ENCODE measurements around the gene ADAMTS13. TPM values are rescaled to one million over a fixed set of nuclear protein-coding genes. Genes with fewer than 3 reads are reported as not detected.

The ADAMTS13 gene
- total and polyA plus RNA-seq, 9 of the 15 experiments (the other 6 are each of a cell fraction or from before 2014, with no cell fraction given) = 0.03 to 0.20 (median 0.04) TPM; not detected in 4

DNA sequence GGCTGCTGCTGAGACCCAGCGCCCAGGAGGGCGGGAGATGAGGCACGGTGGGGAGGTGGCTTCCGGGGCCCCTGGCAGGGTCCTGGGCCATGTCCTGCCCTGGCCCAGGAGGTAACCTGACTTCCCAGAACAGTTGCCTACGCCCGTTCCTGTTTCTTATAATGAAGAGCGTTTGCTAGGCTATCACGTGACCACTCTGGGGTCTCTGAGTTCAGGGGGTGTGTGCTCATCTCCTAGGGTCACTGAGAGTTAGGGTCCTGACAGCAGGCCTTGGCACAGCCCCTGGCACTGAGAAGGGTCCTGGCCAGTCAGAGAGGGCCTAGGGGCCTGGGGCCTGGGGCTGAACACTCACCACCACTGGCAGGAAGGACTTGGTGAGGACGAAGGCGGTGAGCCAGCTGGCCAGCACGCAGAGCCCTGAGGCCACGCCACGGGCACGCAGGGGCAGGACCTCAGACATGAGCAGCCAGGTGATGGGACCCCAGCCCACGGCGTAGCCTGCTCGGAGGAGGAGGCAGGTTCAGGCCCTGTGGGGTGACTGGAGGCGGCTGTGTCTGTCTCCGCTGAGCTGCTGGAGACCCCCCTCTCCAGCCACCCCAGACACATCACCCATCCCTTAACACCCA lies 50.7 kb downstream of the ADAMTS13 start (continued):
- TF ChIP-seq XRCC3 (IDR thresholded peaks at IDR 0.05) (no peak), ZNF644 (tag; IDR thresholded peaks at IDR 0.05; ENCODE audit: low read depth) (no peak), CCNT2 (IDR thresholded peaks at IDR 0.05; ENCODE audit: borderline replicate concordance, extremely low read depth, insufficient read length, low read depth, low read length) (no peak), MYBL2 (IDR thresholded peaks at IDR 0.05; ENCODE audit: low read depth) (no peak), MYBL2 (CRISPR knock-in tag; IDR thresholded peaks at IDR 0.05; ENCODE audit: borderline replicate concordance) (no peak), POLR3A (IDR thresholded peaks at IDR 0.05; ENCODE audit: borderline replicate concordance, extremely low read depth, insufficient read depth, insufficient read length) (no peak), ASH1L (IDR thresholded peaks at IDR 0.05; ENCODE audit: borderline replicate concordance, low read depth, partially characterized antibody) (no peak), ZNF146 (CRISPR knock-in tag; IDR thresholded peaks at IDR 0.05; ENCODE audit: unreplicated experiment) (no peak)
- TF ChIP-seq, protein P1, sequence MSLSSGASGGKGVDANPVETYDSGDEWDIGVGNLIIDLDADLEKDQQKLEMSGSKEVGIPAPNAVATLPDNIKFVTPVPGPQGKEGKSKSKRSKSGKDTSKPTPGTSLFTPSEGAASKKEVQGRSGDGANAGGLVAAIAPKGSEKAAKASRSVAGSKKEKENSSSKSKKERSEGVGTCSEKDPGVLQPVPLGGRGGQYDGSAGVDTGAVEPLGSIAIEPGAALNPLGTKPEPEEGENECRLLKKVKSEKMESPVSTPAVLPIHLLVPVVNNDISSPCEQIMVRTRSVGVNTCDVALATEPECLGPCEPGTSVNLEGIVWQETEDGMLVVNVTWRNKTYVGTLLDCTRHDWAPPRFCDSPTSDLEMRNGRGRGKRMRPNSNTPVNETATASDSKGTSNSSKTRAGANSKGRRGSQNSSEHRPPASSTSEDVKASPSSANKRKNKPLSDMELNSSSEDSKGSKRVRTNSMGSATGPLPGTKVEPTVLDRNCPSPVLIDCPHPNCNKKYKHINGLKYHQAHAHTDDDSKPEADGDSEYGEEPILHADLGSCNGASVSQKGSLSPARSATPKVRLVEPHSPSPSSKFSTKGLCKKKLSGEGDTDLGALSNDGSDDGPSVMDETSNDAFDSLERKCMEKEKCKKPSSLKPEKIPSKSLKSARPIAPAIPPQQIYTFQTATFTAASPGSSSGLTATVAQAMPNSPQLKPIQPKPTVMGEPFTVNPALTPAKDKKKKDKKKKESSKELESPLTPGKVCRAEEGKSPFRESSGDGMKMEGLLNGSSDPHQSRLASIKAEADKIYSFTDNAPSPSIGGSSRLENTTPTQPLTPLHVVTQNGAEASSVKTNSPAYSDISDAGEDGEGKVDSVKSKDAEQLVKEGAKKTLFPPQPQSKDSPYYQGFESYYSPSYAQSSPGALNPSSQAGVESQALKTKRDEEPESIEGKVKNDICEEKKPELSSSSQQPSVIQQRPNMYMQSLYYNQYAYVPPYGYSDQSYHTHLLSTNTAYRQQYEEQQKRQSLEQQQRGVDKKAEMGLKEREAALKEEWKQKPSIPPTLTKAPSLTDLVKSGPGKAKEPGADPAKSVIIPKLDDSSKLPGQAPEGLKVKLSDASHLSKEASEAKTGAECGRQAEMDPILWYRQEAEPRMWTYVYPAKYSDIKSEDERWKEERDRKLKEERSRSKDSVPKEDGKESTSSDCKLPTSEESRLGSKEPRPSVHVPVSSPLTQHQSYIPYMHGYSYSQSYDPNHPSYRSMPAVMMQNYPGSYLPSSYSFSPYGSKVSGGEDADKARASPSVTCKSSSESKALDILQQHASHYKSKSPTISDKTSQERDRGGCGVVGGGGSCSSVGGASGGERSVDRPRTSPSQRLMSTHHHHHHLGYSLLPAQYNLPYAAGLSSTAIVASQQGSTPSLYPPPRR (CRISPR knock-in tag; IDR thresholded peaks at IDR 0.05; ENCODE audit: borderline replicate concordance) = no peak
- TF ChIP-seq, protein P2, sequence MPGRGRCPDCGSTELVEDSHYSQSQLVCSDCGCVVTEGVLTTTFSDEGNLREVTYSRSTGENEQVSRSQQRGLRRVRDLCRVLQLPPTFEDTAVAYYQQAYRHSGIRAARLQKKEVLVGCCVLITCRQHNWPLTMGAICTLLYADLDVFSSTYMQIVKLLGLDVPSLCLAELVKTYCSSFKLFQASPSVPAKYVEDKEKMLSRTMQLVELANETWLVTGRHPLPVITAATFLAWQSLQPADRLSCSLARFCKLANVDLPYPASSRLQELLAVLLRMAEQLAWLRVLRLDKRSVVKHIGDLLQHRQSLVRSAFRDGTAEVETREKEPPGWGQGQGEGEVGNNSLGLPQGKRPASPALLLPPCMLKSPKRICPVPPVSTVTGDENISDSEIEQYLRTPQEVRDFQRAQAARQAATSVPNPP (IDR thresholded peaks at IDR 0.05; ENCODE audit: borderline replicate concordance, insufficient read depth, insufficient read length) = no peak
- TF ChIP-seq, protein P3, sequence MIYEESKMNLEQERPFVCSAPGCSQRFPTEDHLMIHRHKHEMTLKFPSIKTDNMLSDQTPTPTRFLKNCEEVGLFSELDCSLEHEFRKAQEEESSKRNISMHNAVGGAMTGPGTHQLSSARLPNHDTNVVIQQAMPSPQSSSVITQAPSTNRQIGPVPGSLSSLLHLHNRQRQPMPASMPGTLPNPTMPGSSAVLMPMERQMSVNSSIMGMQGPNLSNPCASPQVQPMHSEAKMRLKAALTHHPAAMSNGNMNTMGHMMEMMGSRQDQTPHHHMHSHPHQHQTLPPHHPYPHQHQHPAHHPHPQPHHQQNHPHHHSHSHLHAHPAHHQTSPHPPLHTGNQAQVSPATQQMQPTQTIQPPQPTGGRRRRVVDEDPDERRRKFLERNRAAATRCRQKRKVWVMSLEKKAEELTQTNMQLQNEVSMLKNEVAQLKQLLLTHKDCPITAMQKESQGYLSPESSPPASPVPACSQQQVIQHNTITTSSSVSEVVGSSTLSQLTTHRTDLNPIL (CRISPR knock-in tag; IDR thresholded peaks at IDR 0.05) = no peak
- TF ChIP-seq, protein P4, sequence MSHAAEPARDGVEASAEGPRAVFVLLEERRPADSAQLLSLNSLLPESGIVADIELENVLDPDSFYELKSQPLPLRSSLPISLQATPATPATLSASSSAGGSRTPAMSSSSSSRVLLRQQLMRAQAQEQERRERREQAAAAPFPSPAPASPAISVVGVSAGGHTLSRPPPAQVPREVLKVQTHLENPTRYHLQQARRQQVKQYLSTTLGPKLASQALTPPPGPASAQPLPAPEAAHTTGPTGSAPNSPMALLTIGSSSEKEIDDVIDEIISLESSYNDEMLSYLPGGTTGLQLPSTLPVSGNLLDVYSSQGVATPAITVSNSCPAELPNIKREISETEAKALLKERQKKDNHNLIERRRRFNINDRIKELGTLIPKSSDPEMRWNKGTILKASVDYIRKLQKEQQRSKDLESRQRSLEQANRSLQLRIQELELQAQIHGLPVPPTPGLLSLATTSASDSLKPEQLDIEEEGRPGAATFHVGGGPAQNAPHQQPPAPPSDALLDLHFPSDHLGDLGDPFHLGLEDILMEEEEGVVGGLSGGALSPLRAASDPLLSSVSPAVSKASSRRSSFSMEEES (CRISPR knock-in tag; IDR thresholded peaks at IDR 0.05) = peak; percentile 68
- TF ChIP-seq, protein P5, sequence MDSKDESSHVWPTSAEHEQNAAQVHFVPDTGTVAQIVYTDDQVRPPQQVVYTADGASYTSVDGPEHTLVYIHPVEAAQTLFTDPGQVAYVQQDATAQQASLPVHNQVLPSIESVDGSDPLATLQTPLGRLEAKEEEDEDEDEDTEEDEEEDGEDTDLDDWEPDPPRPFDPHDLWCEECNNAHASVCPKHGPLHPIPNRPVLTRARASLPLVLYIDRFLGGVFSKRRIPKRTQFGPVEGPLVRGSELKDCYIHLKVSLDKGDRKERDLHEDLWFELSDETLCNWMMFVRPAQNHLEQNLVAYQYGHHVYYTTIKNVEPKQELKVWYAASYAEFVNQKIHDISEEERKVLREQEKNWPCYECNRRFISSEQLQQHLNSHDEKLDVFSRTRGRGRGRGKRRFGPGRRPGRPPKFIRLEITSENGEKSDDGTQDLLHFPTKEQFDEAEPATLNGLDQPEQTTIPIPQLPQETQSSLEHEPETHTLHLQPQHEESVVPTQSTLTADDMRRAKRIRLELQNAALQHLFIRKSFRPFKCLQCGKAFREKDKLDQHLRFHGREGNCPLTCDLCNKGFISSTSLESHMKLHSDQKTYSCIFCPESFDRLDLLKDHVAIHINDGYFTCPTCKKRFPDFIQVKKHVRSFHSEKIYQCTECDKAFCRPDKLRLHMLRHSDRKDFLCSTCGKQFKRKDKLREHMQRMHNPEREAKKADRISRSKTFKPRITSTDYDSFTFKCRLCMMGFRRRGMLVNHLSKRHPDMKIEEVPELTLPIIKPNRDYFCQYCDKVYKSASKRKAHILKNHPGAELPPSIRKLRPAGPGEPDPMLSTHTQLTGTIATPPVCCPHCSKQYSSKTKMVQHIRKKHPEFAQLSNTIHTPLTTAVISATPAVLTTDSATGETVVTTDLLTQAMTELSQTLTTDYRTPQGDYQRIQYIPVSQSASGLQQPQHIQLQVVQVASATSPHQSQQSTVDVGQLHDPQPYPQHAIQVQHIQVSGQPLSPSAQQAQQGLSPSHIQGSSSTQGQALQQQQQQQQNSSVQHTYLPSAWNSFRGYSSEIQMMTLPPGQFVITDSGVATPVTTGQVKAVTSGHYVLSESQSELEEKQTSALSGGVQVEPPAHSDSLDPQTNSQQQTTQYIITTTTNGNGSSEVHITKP (IDR thresholded peaks at IDR 0.05; ENCODE audit: partially characterized antibody) = no peak
